Keratinocyte (primary cell): ENCODE results near the gene ABCC9. TPM values are rescaled to one million over a fixed set of nuclear protein-coding genes. Genes with fewer than 3 reads are reported as not detected.

ENCODE experiments used
- DNase-seq: peaks from one replicate; pipeline ENCODE4 v3.0.0-alpha.2; 2011; ENCODE audit warnings: low read depth, missing footprints, low spot score
- FAIRE-seq: peaks from 2 replicates; lab custom pipeline; 2011; peaks lifted over from hg19 to GRCh38; lab: Jason Lieb, UNC
- H2AFZ ChIP-seq: 2 replicates; pipeline ENCODE4 v1.6.0; 2012; ENCODE audit warnings: low read length, control low read depth, inconsistent platforms; ENCODE audit not compliant: control insufficient read depth
- H3K27ac ChIP-seq: 2 replicates; pipeline ENCODE4 v1.5.1; 2011; ENCODE audit warnings: low read length; ENCODE audit not compliant: control insufficient read depth, insufficient read depth
- H3K27me3 ChIP-seq: 3 replicates; pipeline ENCODE4 v1.6.0; 2011; ENCODE audit warnings: low read length; ENCODE audit not compliant: control insufficient read depth, insufficient read depth; ENCODE audit errors: extremely low read depth
- H3K36me3 ChIP-seq, 2 experiments: 2 replicates in 1 of 2; 3 replicates in 1 of 2; pipeline ENCODE4 v1.5.1; 2011; ENCODE audit warnings: low read length in 2 of 2, mild to moderate bottlenecking in 1 of 2; ENCODE audit not compliant: control insufficient read depth in 2 of 2, insufficient read depth in 2 of 2; ENCODE audit errors: extremely low read depth in 1 of 2
- H3K4me1 ChIP-seq: 3 replicates; pipeline ENCODE4 v1.5.1; 2011; ENCODE audit warnings: low read length; ENCODE audit not compliant: control insufficient read depth, insufficient read depth; ENCODE audit errors: extremely low read depth
- H3K4me2 ChIP-seq: 3 replicates; pipeline ENCODE4 v1.6.0; 2011; ENCODE audit warnings: low read depth, low read length; ENCODE audit not compliant: control insufficient read depth, insufficient read depth; ENCODE audit errors: extremely low read depth
- H3K4me3 ChIP-seq, 3 experiments: fragments of 200-600 bp in 1 of 3; sonication (generic) in 1 of 3; 2 replicates in 2 of 3; 3 replicates in 1 of 3; pipeline ENCODE4 v1.5.1; 2011 to 2016; ENCODE audit warnings: low read length in 3 of 3, mild to moderate bottlenecking in 3 of 3, control low read depth in 2 of 3, inconsistent platforms in 1 of 3, low read depth in 1 of 3, mixed read lengths in 1 of 3, mixed run types in 1 of 3, moderate library complexity in 1 of 3; ENCODE audit not compliant: control insufficient read depth in 2 of 3, insufficient read depth in 2 of 3; ENCODE audit errors: extremely low read depth in 1 of 3
- H3K79me2 ChIP-seq: 2 replicates; pipeline ENCODE4 v1.6.0; 2012; ENCODE audit warnings: low read length; ENCODE audit not compliant: control insufficient read depth, insufficient read depth
- H3K9ac ChIP-seq: 3 replicates; pipeline ENCODE4 v1.6.0; 2011; ENCODE audit warnings: low read length; ENCODE audit not compliant: control insufficient read depth, insufficient read depth; ENCODE audit errors: extremely low read depth
- H3K9me1 ChIP-seq: 3 replicates; pipeline ENCODE4 v1.6.0; 2011; ENCODE audit warnings: low read length; ENCODE audit not compliant: control insufficient read depth, insufficient read depth; ENCODE audit errors: extremely low read depth
- H3K9me3 ChIP-seq: 2 replicates; pipeline ENCODE4 v1.5.1; 2012; ENCODE audit warnings: low read depth, low read length; ENCODE audit not compliant: control insufficient read depth
- H4K20me1 ChIP-seq: 3 replicates; pipeline ENCODE4 v1.6.0; 2011; ENCODE audit warnings: low read length; ENCODE audit not compliant: control insufficient read depth, insufficient read depth; ENCODE audit errors: extremely low read depth
- CTCF ChIP-seq, 3 experiments: IDR thresholded peaks in 1 of 3; conservative IDR thresholded peaks in 1 of 3; optimal IDR thresholded peaks in 1 of 3; 2 replicates in 2 of 3; 3 replicates in 1 of 3; pipeline versions ENCODE3 to v1.5.1; 2011; ENCODE audit warnings: low read length in 3 of 3, mild to moderate bottlenecking in 3 of 3, moderate library complexity in 2 of 3, control low read depth in 1 of 3, inconsistent platforms in 1 of 3; ENCODE audit not compliant: insufficient read depth in 2 of 3; ENCODE audit errors: extremely low read depth in 1 of 3
- EZH2 ChIP-seq: IDR thresholded peaks from one replicate; pipeline ENCODE4 v1.6.1; 2012; ENCODE audit warnings: inconsistent platforms, mild to moderate bottlenecking, low read length, moderate library complexity
- dilution Hi-C: fragments of 300-500 bp; cut with MboI; formaldehyde crosslinking; loops from one replicate; pipeline ENCODE4 v1.7.0; 2020; ENCODE audit warnings: low sequenced_read_pairs; ENCODE audit not compliant: extremely low pct_ligation_motif_present
- polyA plus RNA-seq, 5 experiments: library from polyadenylated mRNA; depleted of rRNA in 3 of 5; stranded (reverse) in 3 of 5; stranded (forward) in 1 of 5; unstranded in 1 of 5; fragments of >200 nt; gene quantifications; 1 replicate in 1 of 5; 2 replicates in 3 of 5; 3 replicates in 1 of 5; pipeline versions ENCODE4 v1.2.1 to v1.2.3, GENCODE V29; 2011 to 2012; ENCODE audit warnings: missing spikeins in 2 of 5, low read depth in 1 of 5, low replicate concordance in 1 of 5

ABCC9 gene
- polyA plus RNA-seq, 1 donor (not counting 4 experiments of a cell fraction or from before 2014, with no cell fraction given), result not detected

GRCh38 chr12:21764065-21764464 is 177.2 kb downstream of the ABCC9 start:
- no peaks in the 10 kb centered on the region for H3K36me3 ChIP-seq
- H3K27ac ChIP-seq, result no peak overlapping the region
- no peaks in the 10 kb centered on the region for H3K79me2 ChIP-seq
- DNase-seq (no peak), FAIRE-seq (no peak)
- H3K27me3 ChIP-seq, result no peaks in the 10 kb centered on the region
- H3K4me1 ChIP-seq, result no peaks in the 10 kb centered on the region
- dilution Hi-C loops, result no loop called here
- TF ChIP-seq CTCF (optimal IDR thresholded peaks at IDR 0.05 in 1 of 3, IDR thresholded peaks at IDR 0.05 in 1 of 3, conservative IDR thresholded peaks at IDR 0.05 in 1 of 3; ENCODE audit: extremely low read depth in 1 of 3, insufficient read depth in 2 of 3, low read length in 3 of 3), result no peak
- no peak for TF ChIP-seq EZH2
- H3K9me3 ChIP-seq, result no peaks in the 10 kb centered on the region
- H3K4me3 ChIP-seq, result no peak overlapping the region
- H3K9me1 ChIP-seq, result no peaks in the 10 kb centered on the region
- no peak overlapping the region for H3K9ac ChIP-seq
- H4K20me1 ChIP-seq, result no peaks in the 10 kb centered on the region
- no peak overlapping the region for H3K4me2 ChIP-seq
- no peak overlapping the region for H2AFZ ChIP-seq

GRCh38 chr12:21763531-21763930 is 177.7 kb downstream of the ABCC9 start:
- Histone ChIP-seq H3K36me3 (no peaks in the 10 kb centered on the region), H2AFZ (no peak overlapping the region), H4K20me1 (no peaks in the 10 kb centered on the region), H3K4me1 (no peaks in the 10 kb centered on the region), H3K9me1 (no peaks in the 10 kb centered on the region), H3K27ac (no peak overlapping the region), H3K4me3 (no peak overlapping the region), H3K4me2 (no peak overlapping the region), H3K27me3 (no peaks in the 10 kb centered on the region), H3K9me3 (no peaks in the 10 kb centered on the region), H3K9ac (no peak overlapping the region), H3K79me2 (no peaks in the 10 kb centered on the region)
- FAIRE-seq, result no peak
- dilution Hi-C loops, result no loop called here
- no peak for DNase-seq
- no peak for TF ChIP-seq EZH2
- no peak for TF ChIP-seq CTCF (optimal IDR thresholded peaks at IDR 0.05 in 1 of 3, IDR thresholded peaks at IDR 0.05 in 1 of 3, conservative IDR thresholded peaks at IDR 0.05 in 1 of 3; ENCODE audit: extremely low read depth in 1 of 3, insufficient read depth in 2 of 3, low read length in 3 of 3)
